Endothelial cell of umbilical vein (primary cell): ENCODE results near the gene MRPL27. TPM values are rescaled to one million over a fixed set of nuclear protein-coding genes. Genes with fewer than 3 reads are reported as not detected.

Source experiments
- BruUV-seq: library from RNA; stranded (reverse); fragments of 400-500 nt; replicated peaks from 2 replicates; lab custom pipeline; 2021; lab: Mats Ljungman, UMichigan
- CTCF ChIA-PET: fragments of 300-600, 350-600 bp; sonication (Branson Sonifier 250); formaldehyde crosslinking; loops from one replicate; lab custom pipeline; 2021; ENCODE audit warnings: antibody characterized with exemption, inconsistent platforms; lab: Charles Lee
- POLR2A ChIA-PET: fragments of 300-600, 350-600 bp; sonication (Branson Sonifier 250); formaldehyde crosslinking; loops from one replicate; lab custom pipeline; 2021; ENCODE audit warnings: antibody characterized with exemption, inconsistent platforms; lab: Charles Lee
- DNase-seq: peaks from one replicate; pipeline ENCODE4 v3.0.0-alpha.2; 2011; ENCODE audit warnings: low read depth, low spot score
- FAIRE-seq: peaks from 2 replicates; lab custom pipeline; 2011; peaks lifted over from hg19 to GRCh38; lab: Jason Lieb, UNC
- H2AFZ ChIP-seq: 2 replicates; pipeline ENCODE4 v1.6.0; 2012; ENCODE audit warnings: low read depth, low read length, control low read depth, inconsistent platforms
- H3K27ac ChIP-seq: 2 replicates; pipeline ENCODE4 v1.5.1; 2011; ENCODE audit warnings: low read depth, mild to moderate bottlenecking, control low read depth, low read length, moderate library complexity; ENCODE audit not compliant: insufficient read depth
- H3K27me3 ChIP-seq, 2 experiments: 2 replicates each; pipeline versions ENCODE4 v1.6.0 to v1.6.1; 2011; ENCODE audit warnings: low read length in 2 of 2, mixed read lengths in 1 of 2; ENCODE audit not compliant: control insufficient read depth in 2 of 2, insufficient read depth in 2 of 2
- H3K36me3 ChIP-seq, 2 experiments: 2 replicates in 1 of 2; 3 replicates in 1 of 2; pipeline ENCODE4 v1.5.1; 2011; ENCODE audit warnings: low read length in 2 of 2, mild to moderate bottlenecking in 1 of 2, moderate library complexity in 1 of 2; ENCODE audit not compliant: control insufficient read depth in 2 of 2, insufficient read depth in 2 of 2; ENCODE audit errors: extremely low read depth in 1 of 2
- H3K4me1 ChIP-seq: 3 replicates; pipeline ENCODE4 v1.5.1; 2011; ENCODE audit warnings: mild to moderate bottlenecking, low read length; ENCODE audit not compliant: control insufficient read depth, insufficient read depth; ENCODE audit errors: extremely low read depth
- H3K4me2 ChIP-seq: 2 replicates; pipeline ENCODE4 v1.6.1; 2011; ENCODE audit warnings: low read length, control low read depth, mixed read lengths; ENCODE audit not compliant: insufficient read depth
- H3K4me3 ChIP-seq, 3 experiments: fragments of 200-600 bp in 1 of 3; sonication (generic), shearing (Covaris generic) in 1 of 3; replicated peaks in 1 of 3; 2 replicates each; pipeline ENCODE4 v1.5.1; 2011 to 2016; ENCODE audit warnings: control low read depth in 3 of 3, low read length in 3 of 3, mild to moderate bottlenecking in 2 of 3, inconsistent platforms in 1 of 3, low read depth in 1 of 3, moderate library complexity in 1 of 3; ENCODE audit not compliant: insufficient read depth in 1 of 3
- H3K79me2 ChIP-seq: 2 replicates; pipeline ENCODE4 v1.6.0; 2012; ENCODE audit warnings: low read length, inconsistent platforms; ENCODE audit not compliant: control insufficient read depth, insufficient read depth
- H3K9ac ChIP-seq: replicated peaks from 2 replicates; pipeline ENCODE3; 2011; ENCODE audit warnings: low read length, control low read depth; ENCODE audit not compliant: insufficient read depth; ENCODE audit errors: extremely low read depth
- H3K9me1 ChIP-seq: replicated peaks from 3 replicates; pipeline ENCODE4 v1.6.0; 2011; ENCODE audit warnings: mild to moderate bottlenecking, low read length; ENCODE audit not compliant: control insufficient read depth, insufficient read depth; ENCODE audit errors: extremely low read depth
- H3K9me3 ChIP-seq: replicated peaks from 2 replicates; pipeline ENCODE4 v1.5.1; 2012; ENCODE audit warnings: low read length, inconsistent platforms; ENCODE audit not compliant: control insufficient read depth, insufficient read depth
- H4K20me1 ChIP-seq: replicated peaks from 2 replicates; pipeline ENCODE3; 2011; ENCODE audit warnings: mild to moderate bottlenecking, low read length; ENCODE audit not compliant: control insufficient read depth, insufficient read depth; ENCODE audit errors: extremely low read depth
- EZH2 ChIP-seq: IDR thresholded peaks from 2 replicates; pipeline ENCODE4 v1.6.1; 2012; ENCODE audit warnings: borderline replicate concordance, low read depth, mild to moderate bottlenecking, moderate library complexity, low read length, inconsistent platforms; ENCODE audit not compliant: severe bottlenecking
- FOS ChIP-seq: IDR thresholded peaks from 2 replicates; pipeline ENCODE4 v1.6.1; 2011; ENCODE audit warnings: mild to moderate bottlenecking, low read length, moderate library complexity, borderline replicate concordance; ENCODE audit not compliant: insufficient read depth
- GATA2 ChIP-seq: IDR thresholded peaks from 2 replicates; pipeline ENCODE4 v1.7.0; 2011; ENCODE audit warnings: low read depth, mild to moderate bottlenecking, moderate library complexity, mixed read lengths, low read length; ENCODE audit not compliant: insufficient read length, insufficient read depth
- JUN ChIP-seq: IDR thresholded peaks from 2 replicates; pipeline ENCODE4 v1.6.1; 2011; ENCODE audit warnings: borderline replicate concordance, low read depth; ENCODE audit not compliant: insufficient read length, insufficient read depth
- MYC ChIP-seq: IDR thresholded peaks from one replicate; pipeline ENCODE4 v1.6.1; 2011; ENCODE audit warnings: mild to moderate bottlenecking, low read depth, low read length
- POLR2A ChIP-seq: IDR thresholded peaks from 2 replicates; pipeline ENCODE4 v1.6.1; 2012; ENCODE audit warnings: low read depth, mild to moderate bottlenecking, control low read depth, low read length
- POLR2AphosphoS5 ChIP-seq: IDR thresholded peaks from 2 replicates; pipeline ENCODE4 v1.6.1; 2012; ENCODE audit warnings: low read depth, mild to moderate bottlenecking, control low read depth, low read length, moderate library complexity; ENCODE audit not compliant: insufficient read depth
- dilution Hi-C: fragments of 300-500 bp; cut with MboI; formaldehyde crosslinking; loops from one replicate; pipeline ENCODE4 v1.15.0; 2019; ENCODE audit warnings: low sequenced_read_pairs; ENCODE audit not compliant: extremely low pct_ligation_motif_present
- intact Hi-C: fragments of 100-400 bp; cut with micrococcal nuclease; formaldehyde crosslinking; loops from one replicate; pipeline ENCODE4 v1.10.0; 2022
- polyA plus RNA-seq, 4 experiments: library from polyadenylated mRNA; depleted of rRNA in 3 of 4; stranded (reverse) in 3 of 4; unstranded in 1 of 4; fragments of >200 nt; gene quantifications; 2 replicates each; pipeline versions ENCODE4 v1.2.1 to v1.2.3, GENCODE V29; 2011 to 2012; ENCODE audit warnings: missing spikeins in 1 of 4
- total RNA-seq: library from RNA; stranded (reverse); gene quantifications from 2 replicates; pipeline ENCODE4 v1.2.3, GENCODE V29; 2021
- TF ChIP-seq, protein P1 (sequence below), 2 donors: IDR thresholded peaks; 1 replicate in 1 of 2; 2 replicates in 1 of 2; pipeline ENCODE4 v1.5.1; 2011; ENCODE audit warnings: low read length in 2 of 2, mild to moderate bottlenecking in 2 of 2, moderate library complexity in 2 of 2, control low read depth in 1 of 2, inconsistent platforms in 1 of 2, low read depth in 1 of 2; ENCODE audit not compliant: insufficient read depth in 1 of 2; ENCODE audit errors: extremely low read depth in 1 of 2
- TF ChIP-seq, protein P2 (sequence below): IDR thresholded peaks from 2 replicates; pipeline ENCODE4 v1.6.1; 2011; ENCODE audit not compliant: insufficient read depth, insufficient read length

The MRPL27 gene
- total and polyA plus RNA-seq, 2 donors (not counting 3 experiments of a cell fraction or from before 2014, with no cell fraction given), result 76.2 to 158 TPM

DNA sequence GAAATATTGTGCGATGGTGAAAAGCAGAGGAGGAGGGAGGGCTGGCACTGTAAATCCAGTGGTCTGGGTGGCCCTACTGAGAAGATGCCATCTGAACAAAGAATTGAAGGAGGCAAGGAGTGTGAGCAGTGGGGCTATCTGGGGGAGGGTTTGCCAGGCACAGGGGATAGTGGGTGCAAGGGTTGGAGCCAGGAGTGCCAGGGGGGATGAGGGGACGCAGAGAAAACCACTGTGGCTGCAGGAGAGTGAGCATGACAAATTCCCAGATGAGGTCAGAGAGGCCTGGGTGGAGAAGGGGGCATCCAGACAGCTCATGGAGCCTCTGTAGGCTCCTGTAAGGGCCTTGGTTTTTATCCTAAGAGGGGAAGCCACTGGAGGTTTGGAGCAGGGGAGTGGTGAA, 22.3 kb downstream of the MRPL27 start:
- Histone ChIP-seq H4K20me1 (no peaks in the 10 kb centered on the region), H3K4me1 (peaks cover 24% of the 10 kb centered on the region), H3K27me3 (no peaks in the 10 kb centered on the region), H3K9me3 (no peaks in the 10 kb centered on the region), H2AFZ (no peak overlapping the region), H3K36me3 (peaks cover 2 to 15% of the 10 kb centered on the region in 2 experiments), H3K9me1 (no peaks in the 10 kb centered on the region), H3K4me3 (no peak overlapping the region), H3K4me2 (no peak overlapping the region), H3K27ac (no peak overlapping the region), H3K9ac (no peak overlapping the region), H3K79me2 (peaks cover 14% of the 10 kb centered on the region)
- FAIRE-seq (no peak), DNase-seq (no peak)
- intact Hi-C loops, result no loop called here
- ChIA-PET POLR2A (no interaction called here), CTCF (no interaction called here)
- TF ChIP-seq, protein P1, sequence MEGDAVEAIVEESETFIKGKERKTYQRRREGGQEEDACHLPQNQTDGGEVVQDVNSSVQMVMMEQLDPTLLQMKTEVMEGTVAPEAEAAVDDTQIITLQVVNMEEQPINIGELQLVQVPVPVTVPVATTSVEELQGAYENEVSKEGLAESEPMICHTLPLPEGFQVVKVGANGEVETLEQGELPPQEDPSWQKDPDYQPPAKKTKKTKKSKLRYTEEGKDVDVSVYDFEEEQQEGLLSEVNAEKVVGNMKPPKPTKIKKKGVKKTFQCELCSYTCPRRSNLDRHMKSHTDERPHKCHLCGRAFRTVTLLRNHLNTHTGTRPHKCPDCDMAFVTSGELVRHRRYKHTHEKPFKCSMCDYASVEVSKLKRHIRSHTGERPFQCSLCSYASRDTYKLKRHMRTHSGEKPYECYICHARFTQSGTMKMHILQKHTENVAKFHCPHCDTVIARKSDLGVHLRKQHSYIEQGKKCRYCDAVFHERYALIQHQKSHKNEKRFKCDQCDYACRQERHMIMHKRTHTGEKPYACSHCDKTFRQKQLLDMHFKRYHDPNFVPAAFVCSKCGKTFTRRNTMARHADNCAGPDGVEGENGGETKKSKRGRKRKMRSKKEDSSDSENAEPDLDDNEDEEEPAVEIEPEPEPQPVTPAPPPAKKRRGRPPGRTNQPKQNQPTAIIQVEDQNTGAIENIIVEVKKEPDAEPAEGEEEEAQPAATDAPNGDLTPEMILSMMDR (IDR thresholded peaks at IDR 0.05; ENCODE audit: extremely low read depth in 1 of 2, insufficient read depth in 1 of 2, low read depth in 1 of 2, low read length in 2 of 2), result no peak
- no peak for TF ChIP-seq EZH2
- TF ChIP-seq GATA2, result no peak
- no peak for TF ChIP-seq MYC
- TF ChIP-seq FOS, result no peak
- TF ChIP-seq, protein P2, sequence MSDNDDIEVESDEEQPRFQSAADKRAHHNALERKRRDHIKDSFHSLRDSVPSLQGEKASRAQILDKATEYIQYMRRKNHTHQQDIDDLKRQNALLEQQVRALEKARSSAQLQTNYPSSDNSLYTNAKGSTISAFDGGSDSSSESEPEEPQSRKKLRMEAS, result no peak
- TF ChIP-seq POLR2AphosphoS5, result no peak
- no peak for TF ChIP-seq JUN
- no peak for TF ChIP-seq POLR2A
- dilution Hi-C loops, result no loop called here
- no TSS peak for BruUV-seq
